ENCODE results near the gene C3orf70.

Gene C3orf70

DNA sequence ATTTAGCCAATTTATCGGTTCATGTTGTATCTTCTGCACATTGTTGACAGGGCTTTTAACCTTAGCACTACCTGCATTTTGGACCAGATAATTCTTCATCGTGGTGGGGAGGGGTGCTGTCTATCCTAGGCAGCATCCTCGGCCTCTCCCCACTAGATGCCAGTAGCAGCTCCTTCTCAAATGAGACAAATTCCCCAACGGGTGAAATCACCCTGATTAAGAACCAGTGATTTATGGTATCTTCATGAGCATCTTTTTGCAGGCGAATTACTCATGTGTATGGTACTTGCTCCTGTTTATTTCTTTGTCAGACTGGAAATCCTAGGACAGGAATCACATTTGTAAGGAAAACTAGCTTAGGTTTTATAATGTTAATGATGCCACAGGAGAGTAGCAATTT lies 68.0 kb downstream of the C3orf70 start:
- no peak overlapping the region for H3K4me3 ChIP-seq (ENCODE audit: low read length)
- no peak for TF ChIP-seq ZNF274 (IDR thresholded peaks at IDR 0.05; ENCODE audit: low read depth, low read length)

DNA sequence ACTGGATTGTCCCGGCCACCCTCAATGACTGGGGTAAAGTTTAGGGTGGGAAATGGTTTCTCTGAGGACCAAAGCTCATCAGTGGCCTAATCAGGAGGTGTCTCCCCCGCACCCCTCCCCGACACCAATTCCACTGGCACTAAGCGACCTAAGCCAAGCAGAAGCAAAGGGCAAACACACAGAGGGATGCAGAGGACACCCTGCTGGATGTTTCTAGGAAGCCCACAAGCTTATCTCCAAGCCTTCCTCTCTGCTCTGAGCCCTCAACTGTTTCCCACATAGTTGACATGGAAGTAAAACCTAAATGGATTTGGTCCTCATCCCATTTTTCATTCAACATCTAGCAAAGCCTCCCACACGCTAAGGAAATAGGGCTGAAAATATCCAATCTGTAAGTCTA lies 68.5 kb downstream of the C3orf70 start:
- TF ChIP-seq ZNF274 (IDR thresholded peaks at IDR 0.05; ENCODE audit: low read depth, low read length), result no peak
- no peak overlapping the region for H3K4me3 ChIP-seq (ENCODE audit: low read length)

DNA sequence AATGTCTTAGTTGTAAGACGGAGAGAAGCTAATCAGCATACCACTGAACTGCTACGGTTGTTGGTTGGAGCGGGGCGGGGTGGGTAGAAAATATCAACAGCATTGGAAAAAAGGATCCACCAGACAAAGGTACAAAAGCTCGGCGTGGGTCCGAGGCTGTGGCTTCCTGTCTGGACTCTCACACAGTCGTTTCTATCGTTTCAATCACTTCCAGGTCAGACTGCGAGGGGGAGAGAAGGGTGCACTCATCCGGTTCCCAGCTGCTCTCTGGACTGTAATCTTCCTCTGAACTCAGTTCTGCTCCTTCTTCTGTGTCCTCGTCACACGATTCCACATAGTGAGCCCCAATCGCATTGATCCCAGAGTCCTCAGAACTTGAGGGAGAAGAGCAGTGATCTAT lies 70.0 kb downstream of the C3orf70 start:
- H3K4me3 ChIP-seq (ENCODE audit: low read length), result no peak overlapping the region
- TF ChIP-seq ZNF274 (IDR thresholded peaks at IDR 0.05; ENCODE audit: low read depth, low read length), result no peak

DNA sequence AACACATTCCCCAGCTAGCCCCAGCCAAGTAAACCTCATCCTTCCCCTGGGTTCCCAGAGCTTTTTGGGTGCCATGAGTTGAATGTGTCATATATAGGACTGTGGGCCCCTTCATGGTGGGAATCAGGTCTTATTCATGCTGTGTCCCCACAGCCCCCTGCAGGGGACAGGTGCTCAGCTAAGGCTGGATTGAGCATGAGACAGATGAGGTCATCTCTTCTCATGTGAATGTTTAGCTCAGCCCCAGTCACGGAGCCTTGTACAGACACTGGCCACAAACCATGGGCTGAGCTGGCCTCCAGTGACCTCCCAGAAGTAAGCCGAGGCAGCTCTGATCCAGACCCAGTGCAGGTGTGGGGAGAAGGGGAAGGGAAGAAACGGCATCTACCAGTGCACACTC lies 70.7 kb downstream of the C3orf70 start:
- no peak overlapping the region for H3K4me3 ChIP-seq (ENCODE audit: low read length)
- no peak for TF ChIP-seq ZNF274 (IDR thresholded peaks at IDR 0.05; ENCODE audit: low read depth, low read length)

DNA sequence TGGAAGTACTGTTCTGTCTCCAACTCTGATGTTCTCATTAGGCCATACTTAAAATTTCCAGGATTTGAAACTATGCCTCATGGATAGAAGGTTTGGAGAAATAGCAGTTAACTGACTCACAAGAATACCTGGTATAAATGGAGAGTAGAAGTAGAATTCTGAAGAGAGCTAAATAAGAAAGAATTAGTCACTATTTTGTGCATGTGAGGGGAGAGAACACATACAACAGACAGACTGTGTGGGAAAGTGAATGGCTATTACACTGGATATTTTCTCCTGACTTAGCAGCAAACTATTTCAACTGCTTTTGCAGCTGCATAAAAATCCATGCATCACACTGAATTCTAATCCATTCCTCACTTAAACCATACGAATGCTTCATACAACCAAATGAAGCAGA lies 71.3 kb downstream of the C3orf70 start:
- no peak overlapping the region for H3K4me3 ChIP-seq (ENCODE audit: low read length)
- TF ChIP-seq ZNF274 (IDR thresholded peaks at IDR 0.05; ENCODE audit: low read depth, low read length), result no peak

DNA sequence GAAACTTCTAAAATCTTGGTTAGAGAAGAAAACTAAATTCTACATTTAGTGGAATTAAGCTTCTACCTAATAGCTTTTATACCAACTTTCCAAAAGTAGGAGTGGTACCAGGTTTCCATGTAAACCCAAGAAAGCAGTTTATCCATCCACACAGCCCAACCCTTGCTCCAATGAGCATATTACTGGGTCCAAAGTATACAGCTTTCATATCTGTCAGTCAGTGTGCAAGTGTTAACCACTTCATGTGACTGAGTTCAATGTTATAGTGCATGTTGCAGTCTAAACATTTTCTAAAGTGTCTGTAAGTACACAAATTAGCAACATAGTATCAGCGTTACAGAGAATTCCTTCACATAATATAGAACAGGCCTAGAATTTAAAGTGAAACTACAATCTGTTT lies 73.2 kb downstream of the C3orf70 start:
- no peak for TF ChIP-seq ZNF274 (IDR thresholded peaks at IDR 0.05; ENCODE audit: low read depth, low read length)

GRCh38 chr3:185076219-185076618 lies 76.6 kb downstream of the C3orf70 start:
- no peak for TF ChIP-seq ZNF274 (IDR thresholded peaks at IDR 0.05; ENCODE audit: low read depth, low read length)
- H3K4me3 ChIP-seq (ENCODE audit: low read length), result no peak overlapping the region

More for the DNA sequence above, 73.2 kb downstream of the C3orf70 start:
- H3K4me3 ChIP-seq (ENCODE audit: low read length), result no peak overlapping the region

DNA sequence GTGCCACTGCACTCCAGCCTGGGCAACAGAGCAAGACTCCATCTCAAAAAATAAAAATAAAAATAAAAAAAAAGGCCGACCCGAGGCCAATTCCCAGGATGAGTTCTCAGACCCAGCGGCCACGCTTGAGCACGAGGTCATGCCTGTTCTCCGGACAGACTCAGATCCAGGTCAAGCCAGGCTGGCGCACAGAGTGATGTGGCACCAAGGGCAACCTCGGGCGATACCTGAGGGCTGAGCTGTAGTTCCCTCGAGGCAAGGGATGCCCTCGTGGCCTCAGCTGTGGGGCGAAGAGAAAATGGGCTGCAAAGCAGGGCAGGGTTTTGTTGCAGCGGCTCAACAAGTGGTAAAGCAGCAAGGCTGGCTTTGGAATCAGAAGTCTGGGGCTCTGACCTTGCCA lies 77.3 kb downstream of the C3orf70 start:
- TF ChIP-seq ZNF274 (IDR thresholded peaks at IDR 0.05; ENCODE audit: low read depth, low read length), result no peak
- no peak overlapping the region for H3K4me3 ChIP-seq (ENCODE audit: low read length)

DNA sequence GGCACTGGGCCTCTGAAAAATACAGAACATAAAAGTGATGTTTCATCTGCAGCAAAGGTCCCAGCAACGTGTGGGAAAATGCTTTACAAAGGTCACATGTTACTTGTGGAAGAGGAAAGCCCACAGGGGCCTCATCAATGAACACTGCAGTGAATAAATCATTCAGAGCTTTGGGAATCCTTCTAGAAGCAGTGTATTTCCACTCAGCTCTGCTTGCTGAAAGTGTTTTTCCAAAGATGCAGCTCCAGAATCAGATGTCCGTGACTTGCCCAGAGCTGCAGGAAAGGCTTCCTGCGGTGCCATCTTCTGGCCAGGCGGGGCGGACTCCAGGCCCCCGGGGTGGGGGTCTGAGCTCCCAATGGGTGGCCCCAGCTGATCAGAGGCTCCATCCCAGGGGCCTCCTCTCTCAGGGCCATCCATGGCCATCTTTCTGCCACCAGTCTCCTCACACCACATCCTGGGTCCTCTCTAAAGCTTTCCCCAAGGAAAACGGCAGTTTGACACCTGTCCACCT lies 81.5 kb downstream of the C3orf70 start:
- no peak overlapping the region for H3K4me3 ChIP-seq (ENCODE audit: low read length)
- TF ChIP-seq ZNF274 (IDR thresholded peaks at IDR 0.05; ENCODE audit: low read depth, low read length), result no peak

GRCh38 chr3:185070491-185071286 lies 82.2 kb downstream of the C3orf70 start:
- H3K4me3 ChIP-seq (ENCODE audit: low read length), result no peak overlapping the region
- TF ChIP-seq ZNF274 (IDR thresholded peaks at IDR 0.05; ENCODE audit: low read depth, low read length), result no peak

DNA sequence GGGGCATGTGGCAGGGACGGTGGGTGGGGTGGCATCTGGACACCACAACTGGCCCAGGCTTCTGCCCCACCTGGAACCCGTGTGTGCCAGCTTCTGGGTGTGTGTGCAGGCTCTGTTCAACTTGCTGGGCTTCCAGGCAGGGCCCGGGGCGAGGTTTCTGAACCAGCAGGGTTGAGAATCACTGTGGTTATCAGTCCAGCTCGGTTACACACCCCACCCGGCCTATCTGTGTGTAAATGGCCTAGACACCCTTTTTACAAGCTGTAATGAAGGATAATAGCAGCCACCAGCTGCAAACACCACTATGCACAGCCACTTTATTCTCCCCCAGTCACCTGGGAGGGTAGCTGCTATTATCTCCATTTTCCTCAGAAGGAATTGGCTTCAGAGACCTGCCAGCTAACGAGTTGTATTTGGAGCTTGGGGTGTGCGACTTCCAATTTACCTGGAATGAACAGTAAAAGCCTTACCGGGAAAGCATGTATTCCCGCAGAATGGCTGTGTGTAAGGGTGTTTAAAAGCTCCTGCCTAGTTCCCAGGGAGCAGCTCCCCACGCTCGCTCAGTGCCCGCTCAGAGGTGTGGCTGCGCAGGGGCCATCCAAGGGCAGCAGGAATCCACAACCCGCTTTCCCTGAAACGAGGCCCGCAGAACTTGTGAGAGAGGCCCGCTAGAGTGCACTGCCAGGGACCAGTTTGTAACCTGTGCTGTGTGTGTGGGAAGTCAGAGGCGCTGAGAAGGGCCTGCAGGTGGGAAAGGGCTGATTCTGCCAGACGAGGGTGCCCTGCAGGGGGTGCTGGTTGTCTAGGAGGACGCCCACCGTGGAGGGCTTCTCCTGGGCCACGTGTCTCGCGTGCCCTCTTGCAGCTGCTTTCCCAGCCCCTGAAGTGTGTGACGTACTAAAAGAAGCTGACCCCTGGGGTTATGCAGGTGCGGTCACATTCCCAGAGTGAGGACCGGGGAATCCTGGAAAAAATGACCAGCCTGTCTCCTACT lies 83.5 kb downstream of the C3orf70 start:
- no peak for TF ChIP-seq ZNF274 (IDR thresholded peaks at IDR 0.05; ENCODE audit: low read depth, low read length)

DNA sequence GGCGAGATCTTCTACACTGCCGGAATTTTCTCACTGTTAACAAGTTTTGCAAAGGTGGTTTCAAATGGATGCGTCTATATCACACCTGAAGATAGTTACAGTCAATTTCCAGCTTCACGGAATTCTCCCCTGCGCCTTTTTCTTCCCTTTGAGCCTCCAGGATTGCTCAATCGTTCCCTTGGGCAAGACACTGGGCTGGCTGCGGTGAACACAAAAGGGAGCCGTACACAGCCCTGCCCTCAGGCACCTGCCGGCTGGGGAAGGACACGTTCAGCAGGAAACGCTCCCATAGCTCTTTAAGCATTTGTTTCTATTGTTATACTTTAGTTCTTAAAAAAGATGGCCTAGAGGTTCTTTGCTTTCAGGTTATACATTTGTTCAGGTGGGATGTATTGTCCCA lies 85.7 kb downstream of the C3orf70 start:
- no peak overlapping the region for H3K4me3 ChIP-seq (ENCODE audit: low read length)
- TF ChIP-seq ZNF274 (IDR thresholded peaks at IDR 0.05; ENCODE audit: low read depth, low read length), result no peak

More for the DNA sequence above, 83.5 kb downstream of the C3orf70 start:
- no peak overlapping the region for H3K4me3 ChIP-seq (ENCODE audit: low read length)

DNA sequence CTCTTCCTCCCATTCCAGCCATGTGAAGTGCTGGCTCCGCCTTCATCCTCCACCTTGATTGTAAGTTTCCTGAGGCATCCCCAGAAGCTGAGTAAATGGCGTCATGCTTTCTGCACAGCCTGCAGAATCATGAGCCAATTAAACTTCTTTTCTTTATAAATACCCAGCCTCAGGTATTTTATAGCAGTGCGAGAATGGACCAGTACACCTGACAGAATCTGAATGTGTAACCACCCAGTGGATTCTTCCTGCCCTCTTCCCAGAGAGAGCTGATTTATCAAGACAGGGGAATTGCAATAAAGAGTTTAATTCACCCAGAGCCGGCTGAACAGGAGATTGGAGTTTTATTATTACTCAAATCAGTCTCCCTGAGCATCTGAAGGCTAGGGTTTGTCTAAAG lies 86.6 kb downstream of the C3orf70 start:
- no peak for TF ChIP-seq ZNF274 (IDR thresholded peaks at IDR 0.05; ENCODE audit: low read depth, low read length)
- no peak overlapping the region for H3K4me3 ChIP-seq (ENCODE audit: low read length)

DNA sequence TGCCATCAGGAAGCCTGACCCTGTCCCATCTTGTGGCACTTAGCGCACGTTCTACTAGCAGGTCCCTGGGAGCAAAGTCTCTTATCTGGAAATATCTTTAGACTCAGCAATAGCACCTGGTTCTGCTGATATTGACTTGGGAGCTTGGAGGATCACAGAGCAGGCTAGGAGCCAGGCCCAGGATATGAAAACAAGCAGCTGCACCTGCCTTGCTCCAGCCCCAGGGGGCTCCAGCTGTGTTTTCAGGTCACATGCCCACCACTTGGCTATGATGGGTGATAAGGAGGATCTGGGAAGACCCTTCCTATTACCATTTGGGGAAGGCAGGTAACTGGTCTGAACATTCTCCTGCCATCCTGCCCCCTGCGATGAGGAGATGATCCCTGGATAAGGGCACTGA lies 87.8 kb downstream of the C3orf70 start:
- TF ChIP-seq ZNF274 (IDR thresholded peaks at IDR 0.05; ENCODE audit: low read depth, low read length), result no peak
- no peak overlapping the region for H3K4me3 ChIP-seq (ENCODE audit: low read length)

All from GM08714 (cell line).